ENCODE results near the gene OR5F1.

OR5F1 gene

GRCh38 chr11:55994525-55994924 is at the start of gene OR5F1:
TSS of gene OR5F1 (minus strand) at chr11:55994625. CDS start at chr11:55994625, 0 bp downstream.
- Histone ChIP-seq H3K9me3 (ENCODE audit: severe bottlenecking) (peaks cover 2% of the 10 kb centered on the region), H3K27ac (ENCODE audit: poor library complexity, severe bottlenecking) (no peak within 1 kb of the TSS), H3K27me3 (ENCODE audit: insufficient read depth, poor library complexity, severe bottlenecking) (no peaks in the 10 kb centered on the region), H3K4me3 (ENCODE audit: severe bottlenecking) (no peak within 1 kb of the TSS), H3K4me1 (ENCODE audit: insufficient read depth, poor library complexity, severe bottlenecking) (no peaks in the 10 kb centered on the region), H3K36me3 (ENCODE audit: low read depth) (no peaks in the 10 kb centered on the region)
- no peak for TF ChIP-seq CTCF (IDR thresholded peaks at IDR 0.05; ENCODE audit: poor library complexity, severe bottlenecking)
- no peak for ATAC-seq (ENCODE audit: low read depth)
- no peak for DNase-seq (ENCODE audit: low spot score)

GRCh38 chr11:56027354-56027753 is 32.9 kb upstream of the OR5F1 start, which contains the start of gene OR5AS1:
TSS of gene OR5AS1 (plus strand) at chr11:56027654. CDS start at chr11:56030419, 2,765 bp downstream.
- Histone ChIP-seq H3K9me3 (ENCODE audit: severe bottlenecking) (no peaks in the 10 kb centered on the region), H3K27ac (ENCODE audit: poor library complexity, severe bottlenecking) (no peak within 1 kb of the TSS), H3K4me1 (ENCODE audit: insufficient read depth, poor library complexity, severe bottlenecking) (no peaks in the 10 kb centered on the region), H3K27me3 (ENCODE audit: insufficient read depth, poor library complexity, severe bottlenecking) (no peaks in the 10 kb centered on the region), H3K4me3 (ENCODE audit: severe bottlenecking) (no peak within 1 kb of the TSS), H3K36me3 (ENCODE audit: low read depth) (no peaks in the 10 kb centered on the region)
- DNase-seq (ENCODE audit: low spot score) = no peak
- no peak for TF ChIP-seq CTCF (IDR thresholded peaks at IDR 0.05; ENCODE audit: poor library complexity, severe bottlenecking)
- ATAC-seq (ENCODE audit: low read depth) = no peak

GRCh38 chr11:56013805-56014204 is 19.4 kb upstream of the OR5F1 start:
- H3K27ac ChIP-seq (ENCODE audit: poor library complexity, severe bottlenecking) = no peak overlapping the region
- no peaks in the 10 kb centered on the region for H3K9me3 ChIP-seq (ENCODE audit: severe bottlenecking)
- H3K36me3 ChIP-seq (ENCODE audit: low read depth) = no peaks in the 10 kb centered on the region
- H3K4me3 ChIP-seq (ENCODE audit: severe bottlenecking) = no peak overlapping the region
- no peak for TF ChIP-seq CTCF (IDR thresholded peaks at IDR 0.05; ENCODE audit: poor library complexity, severe bottlenecking)
- ATAC-seq (ENCODE audit: low read depth) (no peak), DNase-seq (ENCODE audit: low spot score) (no peak)
- H3K4me1 ChIP-seq (ENCODE audit: insufficient read depth, poor library complexity, severe bottlenecking) = no peaks in the 10 kb centered on the region
- no peaks in the 10 kb centered on the region for H3K27me3 ChIP-seq (ENCODE audit: insufficient read depth, poor library complexity, severe bottlenecking)

- no peaks in the 10 kb centered on the region for H3K4me1 ChIP-seq (ENCODE audit: insufficient read depth, poor library complexity, severe bottlenecking)
- no peaks in the 10 kb centered on the region for H3K36me3 ChIP-seq (ENCODE audit: low read depth)
- no peak overlapping the region for H3K4me3 ChIP-seq (ENCODE audit: severe bottlenecking)
- no peak for TF ChIP-seq CTCF (IDR thresholded peaks at IDR 0.05; ENCODE audit: poor library complexity, severe bottlenecking)
- no peaks in the 10 kb centered on the region for H3K27me3 ChIP-seq (ENCODE audit: insufficient read depth, poor library complexity, severe bottlenecking)
- ATAC-seq (ENCODE audit: low read depth) = no peak
- no peaks in the 10 kb centered on the region for H3K9me3 ChIP-seq (ENCODE audit: severe bottlenecking)
- no peak for DNase-seq (ENCODE audit: low spot score)
- no peak overlapping the region for H3K27ac ChIP-seq (ENCODE audit: poor library complexity, severe bottlenecking)
Measured at GRCh38 chr11:56010716-56011115, 16.3 kb upstream of the OR5F1 start.

- H3K36me3 ChIP-seq (ENCODE audit: low read depth) = no peaks in the 10 kb centered on the region
- no peak for ATAC-seq (ENCODE audit: low read depth)
- H3K9me3 ChIP-seq (ENCODE audit: severe bottlenecking) = no peaks in the 10 kb centered on the region
- no peak for TF ChIP-seq CTCF (IDR thresholded peaks at IDR 0.05; ENCODE audit: poor library complexity, severe bottlenecking)
- no peaks in the 10 kb centered on the region for H3K27me3 ChIP-seq (ENCODE audit: insufficient read depth, poor library complexity, severe bottlenecking)
- H3K4me3 ChIP-seq (ENCODE audit: severe bottlenecking) = no peak overlapping the region
- no peaks in the 10 kb centered on the region for H3K4me1 ChIP-seq (ENCODE audit: insufficient read depth, poor library complexity, severe bottlenecking)
- H3K27ac ChIP-seq (ENCODE audit: poor library complexity, severe bottlenecking) = no peak overlapping the region
- DNase-seq (ENCODE audit: low spot score) = no peak
Measured at GRCh38 chr11:55970935-55971334, 23.5 kb downstream of the OR5F1 start.

Data from RWPE2 (cell line).